Measurements from ENCODE around the gene EPC2.

The EPC2 gene

GRCh38 chr2:148739454-148740105 is 95.0 kb downstream of the EPC2 start:
- CTCF ChIA-PET, result interaction anchor here (0.6 kb wide), 1 partner anchor 43 kb away, joined by 4 read pairs; no protein-coding TSS in a partner anchor
- Histone ChIP-seq H3K9me3 (ENCODE audit: control insufficient read depth, insufficient read depth, low read depth, low read length) (no peaks in the 10 kb centered on the region), H3K4me3 (ENCODE audit: low read depth, low read length) (no peak overlapping the region), H3K4me1 (ENCODE audit: control insufficient read depth, insufficient read depth, low read length) (peaks cover 5% of the 10 kb centered on the region; the same call in 1 of the 2 replicates), H3K27ac (ENCODE audit: extremely low read depth, low read depth, low read length) (no peak overlapping the region), H3K36me3 (ENCODE audit: control insufficient read depth in 2 of 2, insufficient read depth in 1 of 2, low read length in 2 of 2) (no peaks in the 10 kb centered on the region)
- TF ChIP-seq WT1 (tag by site-specific recombination; IDR thresholded peaks at IDR 0.05), result no peak
- POLR2A ChIA-PET, result no interaction called here

GRCh38 chr2:148742373-148742772 is 97.8 kb downstream of the EPC2 start:
- H3K4me1 ChIP-seq (ENCODE audit: control insufficient read depth, insufficient read depth, low read length), result peaks cover 5% of the 10 kb centered on the region; the same call in 1 of the 2 replicates
- H3K9me3 ChIP-seq (ENCODE audit: control insufficient read depth, insufficient read depth, low read depth, low read length), result no peaks in the 10 kb centered on the region
- POLR2A ChIA-PET, result no interaction called here
- H3K27ac ChIP-seq (ENCODE audit: extremely low read depth, low read depth, low read length), result no peak overlapping the region
- CTCF ChIA-PET, result no interaction called here
- no peak overlapping the region for H3K4me3 ChIP-seq (ENCODE audit: low read depth, low read length)
- no peaks in the 10 kb centered on the region for H3K36me3 ChIP-seq (ENCODE audit: control insufficient read depth in 2 of 2, insufficient read depth in 1 of 2, low read length in 2 of 2)
- TF ChIP-seq ZBTB1 (tag by site-specific recombination; IDR thresholded peaks at IDR 0.05) (no peak), ZNF184 (tag by site-specific recombination; IDR thresholded peaks at IDR 0.05) (no peak), GLI4 (tag by site-specific recombination; IDR thresholded peaks at IDR 0.05) (no peak), ZBTB8A (tag by site-specific recombination; IDR thresholded peaks at IDR 0.05) (no peak), ZNF391 (tag by site-specific recombination; IDR thresholded peaks at IDR 0.05; ENCODE audit: borderline replicate concordance, low read depth) (no peak), HOXC10 (CRISPR knock-in tag; IDR thresholded peaks at IDR 0.05) (no peak), ZNF280C (tag by site-specific recombination; IDR thresholded peaks at IDR 0.05) (no peak), ZNF654 (tag by site-specific recombination; IDR thresholded peaks at IDR 0.05; ENCODE audit: low read depth) (no peak), ZBTB10 (tag by site-specific recombination; IDR thresholded peaks at IDR 0.05) (no peak), ZNF2 (tag by site-specific recombination; IDR thresholded peaks at IDR 0.05) (no peak), ZNF677 (tag by site-specific recombination; IDR thresholded peaks at IDR 0.05) (no peak), ZNF404 (tag by site-specific recombination; IDR thresholded peaks at IDR 0.05) (no peak), ZNF10 (tag by site-specific recombination; IDR thresholded peaks at IDR 0.05) (no peak), ZNF514 (tag by site-specific recombination; IDR thresholded peaks at IDR 0.05) (no peak), ZNF433 (tag by site-specific recombination; IDR thresholded peaks at IDR 0.05; ENCODE audit: low read depth) (no peak), ZNF518A (tag by site-specific recombination; conservative IDR thresholded peaks at IDR 0.05; ENCODE audit: low read depth) (no peak), ZNF157 (tag by site-specific recombination; IDR thresholded peaks at IDR 0.05) (no peak)

Measured in HEK293 (cell line).